Endothelial cell (in vitro differentiated cells): ENCODE data around the gene MMP13. TPM values are rescaled to one million over a fixed set of nuclear protein-coding genes. Genes with fewer than 3 reads are reported as not detected.

ENCODE experiments used
- DNase-seq: peaks from one replicate; pipeline ENCODE4 v3.0.0; 2021; ENCODE audit warnings: low spot score
- H3K27ac Mint-ChIP-seq: one replicate; pipeline ENCODE4 v1.8.0; 2021; ENCODE audit warnings: mixed read lengths, inconsistent platforms; ENCODE audit not compliant: unreplicated experiment
- H3K27me3 Mint-ChIP-seq: one replicate; pipeline ENCODE4 v1.8.0; 2021; ENCODE audit warnings: mild to moderate bottlenecking, moderate library complexity, mixed read lengths, inconsistent platforms; ENCODE audit not compliant: unreplicated experiment
- H3K36me3 Mint-ChIP-seq: one replicate; pipeline ENCODE4 v1.8.0; 2021; ENCODE audit warnings: mild to moderate bottlenecking, low read depth, mixed read lengths, inconsistent platforms; ENCODE audit not compliant: unreplicated experiment
- H3K4me1 Mint-ChIP-seq: one replicate; pipeline ENCODE4 v1.8.0; 2021; ENCODE audit warnings: mild to moderate bottlenecking, mixed read lengths, inconsistent platforms; ENCODE audit not compliant: unreplicated experiment
- H3K4me3 Mint-ChIP-seq: one replicate; pipeline ENCODE4 v1.8.0; 2021; ENCODE audit warnings: mild to moderate bottlenecking, mixed read lengths, inconsistent platforms; ENCODE audit not compliant: unreplicated experiment
- H3K9me3 Mint-ChIP-seq: one replicate; pipeline ENCODE4 v1.8.0; 2021; ENCODE audit warnings: mixed read lengths, inconsistent platforms; ENCODE audit not compliant: unreplicated experiment
- CTCF ChIP-seq: fragments of 200-600 bp; sonication (generic); IDR thresholded peaks from one replicate; pipeline ENCODE4 v1.5.0; 2021; ENCODE audit warnings: antibody characterized with exemption; ENCODE audit not compliant: unreplicated experiment
- total RNA-seq: library from RNA; stranded (reverse); fragmentation: NEBNext Ultra II Directional; extraction: Animal tissue kit (Norgen Biotek cat#: 25700); gene quantifications from one replicate; pipeline ENCODE4 v1.2.1, GENCODE V29; 2021; ENCODE audit not compliant: unreplicated experiment

MMP13 gene
- total RNA-seq, 1 donor from 2014 or later: not detected

GRCh38 chr11:102927624-102927990 is 27.9 kb downstream of the MMP13 start:
- TF ChIP-seq CTCF: no peak
- no peak overlapping the region for H3K4me3 Mint-ChIP-seq
- no peaks in the 10 kb centered on the region for H3K27me3 Mint-ChIP-seq
- H3K36me3 Mint-ChIP-seq: no peaks in the 10 kb centered on the region
- H3K27ac Mint-ChIP-seq: no peak overlapping the region
- no peaks in the 10 kb centered on the region for H3K9me3 Mint-ChIP-seq
- DNase-seq: no peak
- no peaks in the 10 kb centered on the region for H3K4me1 Mint-ChIP-seq

- Mint-ChIP-seq H3K4me3 (no peak overlapping the region), H3K27me3 (no peaks in the 10 kb centered on the region), H3K9me3 (no peaks in the 10 kb centered on the region), H3K27ac (no peak overlapping the region), H3K36me3 (no peaks in the 10 kb centered on the region), H3K4me1 (peaks cover 3% of the 10 kb centered on the region)
- no peak for DNase-seq
- no peak for TF ChIP-seq CTCF
These were observed 28.4 kb downstream of the MMP13 start for GRCh38 chr11:102926961-102927623.

- no peaks in the 10 kb centered on the region for H3K36me3 Mint-ChIP-seq
- no peak overlapping the region for H3K4me3 Mint-ChIP-seq
- no peaks in the 10 kb centered on the region for H3K9me3 Mint-ChIP-seq
- H3K27ac Mint-ChIP-seq: no peak overlapping the region
- H3K4me1 Mint-ChIP-seq: peaks cover 7% of the 10 kb centered on the region
- H3K27me3 Mint-ChIP-seq: no peaks in the 10 kb centered on the region
- DNase-seq: no peak
- TF ChIP-seq CTCF: no peak
These were observed 29.0 kb downstream of the MMP13 start for GRCh38 chr11:102926517-102926916.

GRCh38 chr11:102925988-102926387 is 29.5 kb downstream of the MMP13 start:
- Mint-ChIP-seq H3K27me3 (no peaks in the 10 kb centered on the region), H3K4me1 (peaks cover 8% of the 10 kb centered on the region), H3K36me3 (no peaks in the 10 kb centered on the region), H3K27ac (no peak overlapping the region), H3K9me3 (no peaks in the 10 kb centered on the region), H3K4me3 (no peak overlapping the region)
- no peak for TF ChIP-seq CTCF
- DNase-seq: no peak

- no peaks in the 10 kb centered on the region for H3K36me3 Mint-ChIP-seq
- H3K4me3 Mint-ChIP-seq: no peak overlapping the region
- H3K27ac Mint-ChIP-seq: no peak overlapping the region
- H3K27me3 Mint-ChIP-seq: no peaks in the 10 kb centered on the region
- peaks cover 8% of the 10 kb centered on the region for H3K4me1 Mint-ChIP-seq
- no peak for TF ChIP-seq CTCF
- DNase-seq: no peak
- no peaks in the 10 kb centered on the region for H3K9me3 Mint-ChIP-seq
These were observed 30.6 kb downstream of the MMP13 start for GRCh38 chr11:102924851-102925380.
